HG02981 (cell line): ENCODE measurements around the gene PRKAR1B.
"Not testable (repeated sequence)": the region's sequence is repeated elsewhere in the genome, so short reads cannot be mapped to it uniquely, and the experiment has no call there.

Experiments used
- ATAC-seq: cut with Tn5 transposase; IDR thresholded peaks from one replicate; pipeline ENCODE4 v1.9.1; 2021; ENCODE audit warnings: mild to moderate bottlenecking, moderate library complexity; ENCODE audit not compliant: unreplicated experiment

Gene PRKAR1B

GRCh38 chr7:628826-629225 lies 98.3 kb downstream of the PRKAR1B start:
- ATAC-seq: no peak

- no peak for ATAC-seq
Measured at GRCh38 chr7:628402-628763, 98.7 kb downstream of the PRKAR1B start.

- no peak for ATAC-seq
Measured at GRCh38 chr7:627661-628401, 99.2 kb downstream of the PRKAR1B start.

GRCh38 chr7:625376-625971 lies 101.6 kb downstream of the PRKAR1B start:
- no peak for ATAC-seq

- ATAC-seq: no peak
Measured at GRCh38 chr7:623464-623863, 103.6 kb downstream of the PRKAR1B start.

- no peak for ATAC-seq
Measured at GRCh38 chr7:621572-622285, 105.4 kb downstream of the PRKAR1B start.

- ATAC-seq: no peak
Measured at GRCh38 chr7:620885-621284, 106.2 kb downstream of the PRKAR1B start.

- ATAC-seq: no peak
Measured at GRCh38 chr7:620056-620455, 107.0 kb downstream of the PRKAR1B start.

GRCh38 chr7:619368-619840 lies 107.7 kb downstream of the PRKAR1B start:
- ATAC-seq: no peak

GRCh38 chr7:618539-619367 lies 108.3 kb downstream of the PRKAR1B start:
- ATAC-seq: no peak

- no peak for ATAC-seq
Measured at GRCh38 chr7:617614-618538, 109.2 kb downstream of the PRKAR1B start.

GRCh38 chr7:613442-614140 lies 113.5 kb downstream of the PRKAR1B start:
- no peak for ATAC-seq

GRCh38 chr7:611837-612236 lies 115.2 kb downstream of the PRKAR1B start:
- ATAC-seq: not testable (repeated sequence)

GRCh38 chr7:611281-611810 lies 115.7 kb downstream of the PRKAR1B start:
- no peak for ATAC-seq

- ATAC-seq: no peak
Measured at GRCh38 chr7:610531-611280, 116.4 kb downstream of the PRKAR1B start.

- no peak for ATAC-seq
Measured at GRCh38 chr7:610141-610530, 116.9 kb downstream of the PRKAR1B start.

GRCh38 chr7:609365-609764 lies 117.7 kb downstream of the PRKAR1B start:
- ATAC-seq: no peak

- no peak for ATAC-seq
Measured at GRCh38 chr7:608954-609353, 118.1 kb downstream of the PRKAR1B start.
